GM12891 (cell line): ENCODE measurements around the gene NUP50.

ENCODE experiments used
- DNase-seq: peaks from one replicate; pipeline ENCODE4 v3.0.0; 2011; ENCODE audit warnings: low spot score; ENCODE audit not compliant: insufficient read length
- FAIRE-seq: peaks from 2 replicates; lab custom pipeline; 2011; peaks lifted over from hg19 to GRCh38; lab: Jason Lieb, UNC
- PAX5 ChIP-seq: IDR thresholded peaks from 2 replicates; pipeline ENCODE4 v1.6.1; 2011; ENCODE audit warnings: low read length, moderate library complexity, mild to moderate bottlenecking; ENCODE audit not compliant: insufficient read depth, severe bottlenecking
- POLR2A ChIP-seq: IDR thresholded peaks from 2 replicates; pipeline ENCODE4 v1.6.1; 2011; ENCODE audit warnings: low read depth, low read length, control low read depth
- POLR2AphosphoS5 ChIP-seq: IDR thresholded peaks from 2 replicates; pipeline ENCODE4 v1.6.1; 2011; ENCODE audit warnings: low read depth, low read length, control low read depth
- POU2F2 ChIP-seq: IDR thresholded peaks from 2 replicates; pipeline ENCODE4 v1.6.1; 2011; ENCODE audit warnings: low read depth, mild to moderate bottlenecking, control low read depth, low read length, moderate library complexity
- SPI1 ChIP-seq: IDR thresholded peaks from 2 replicates; pipeline ENCODE4 v1.6.1; 2011; ENCODE audit warnings: low read depth, low read length, control low read depth
- TAF1 ChIP-seq: IDR thresholded peaks from 2 replicates; pipeline ENCODE4 v1.6.1; 2011; ENCODE audit warnings: low read depth, low read length, control low read depth

NUP50 gene

GRCh38 chr22:45134313-45134712 lies 29.4 kb upstream of the NUP50 start:
- no peak for TF ChIP-seq SPI1
- no peak for TF ChIP-seq POLR2A
- TF ChIP-seq POLR2AphosphoS5 = no peak
- TF ChIP-seq POU2F2 = no peak
- no peak for TF ChIP-seq TAF1
- TF ChIP-seq PAX5 = no peak
- no peak for FAIRE-seq
- DNase-seq = no peak

GRCh38 chr22:45136594-45136993 lies 27.1 kb upstream of the NUP50 start:
- no peak for FAIRE-seq
- TF ChIP-seq PAX5 (no peak), POLR2AphosphoS5 (no peak), POLR2A (no peak), TAF1 (no peak), POU2F2 (no peak), SPI1 (no peak)
- DNase-seq = no peak

- FAIRE-seq = no peak
- no peak for DNase-seq
- no peak for TF ChIP-seq POU2F2
- no peak for TF ChIP-seq POLR2A
- TF ChIP-seq SPI1 = no peak
- no peak for TF ChIP-seq TAF1
- no peak for TF ChIP-seq POLR2AphosphoS5
- no peak for TF ChIP-seq PAX5
These were observed 24.0 kb upstream of the NUP50 start for GRCh38 chr22:45139693-45140092.

- TF ChIP-seq POLR2AphosphoS5 (no peak), TAF1 (no peak), PAX5 (no peak), POLR2A (no peak), POU2F2 (no peak), SPI1 (no peak)
- FAIRE-seq (no peak), DNase-seq (no peak)
These were observed 21.3 kb upstream of the NUP50 start for GRCh38 chr22:45142376-45142775.

DNA sequence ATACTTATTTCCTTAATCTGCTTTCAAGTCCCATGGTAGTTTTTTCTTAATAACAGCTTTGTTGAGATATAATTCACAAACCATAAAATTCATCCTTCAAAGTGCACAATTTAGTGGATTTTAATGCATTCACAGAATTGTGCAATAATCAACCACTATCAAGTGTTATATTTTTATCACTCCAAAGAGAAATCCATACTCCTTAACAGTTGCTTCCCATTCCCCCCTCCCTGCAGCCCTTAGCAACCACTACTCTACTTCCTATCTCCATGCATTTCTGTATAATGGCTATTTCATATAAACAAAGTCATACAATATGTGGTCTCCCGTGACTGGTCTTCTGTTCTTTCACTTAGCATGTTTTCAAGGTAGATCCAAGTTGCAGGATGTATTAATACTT lies 18.8 kb upstream of the NUP50 start:
- DNase-seq (no peak), FAIRE-seq (no peak)
- TF ChIP-seq SPI1 = no peak
- no peak for TF ChIP-seq POLR2A
- TF ChIP-seq PAX5 = no peak
- TF ChIP-seq POU2F2 = no peak
- TF ChIP-seq POLR2AphosphoS5 = no peak
- no peak for TF ChIP-seq TAF1

- no peak for FAIRE-seq
- no peak for DNase-seq
- no peak for TF ChIP-seq TAF1
- TF ChIP-seq POU2F2 = no peak
- TF ChIP-seq POLR2A = no peak
- TF ChIP-seq POLR2AphosphoS5 = no peak
- no peak for TF ChIP-seq PAX5
- TF ChIP-seq SPI1 = no peak
These were observed 14.1 kb upstream of the NUP50 start for GRCh38 chr22:45149671-45150070.

GRCh38 chr22:45150139-45150538 lies 13.6 kb upstream of the NUP50 start:
- DNase-seq (no peak), FAIRE-seq (no peak)
- TF ChIP-seq POU2F2 (no peak), POLR2A (no peak), TAF1 (no peak), SPI1 (no peak), POLR2AphosphoS5 (no peak), PAX5 (no peak)

DNA sequence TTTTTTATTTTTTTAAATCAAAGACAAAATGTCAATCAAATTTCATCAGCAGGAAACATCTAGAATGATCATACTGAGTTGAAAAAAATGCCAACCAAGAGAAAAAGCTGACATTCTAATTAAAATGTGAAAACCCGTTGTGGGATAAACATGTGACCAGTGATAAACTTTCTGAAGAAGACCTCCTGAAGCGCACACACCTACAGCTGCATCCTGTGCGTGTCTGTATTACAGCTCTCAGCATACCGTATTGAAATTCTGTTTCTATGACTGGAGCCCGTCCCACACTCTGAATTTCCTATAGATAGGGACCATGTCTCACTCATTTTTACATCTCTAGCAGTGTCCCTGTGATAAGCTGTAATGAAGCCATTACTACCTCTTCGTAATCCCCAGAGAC lies 12.2 kb upstream of the NUP50 start:
- no peak for DNase-seq
- peak; percentile 13 for FAIRE-seq
- TF ChIP-seq POLR2AphosphoS5 = no peak
- no peak for TF ChIP-seq SPI1
- no peak for TF ChIP-seq POLR2A
- no peak for TF ChIP-seq PAX5
- no peak for TF ChIP-seq POU2F2
- TF ChIP-seq TAF1 = no peak

DNA sequence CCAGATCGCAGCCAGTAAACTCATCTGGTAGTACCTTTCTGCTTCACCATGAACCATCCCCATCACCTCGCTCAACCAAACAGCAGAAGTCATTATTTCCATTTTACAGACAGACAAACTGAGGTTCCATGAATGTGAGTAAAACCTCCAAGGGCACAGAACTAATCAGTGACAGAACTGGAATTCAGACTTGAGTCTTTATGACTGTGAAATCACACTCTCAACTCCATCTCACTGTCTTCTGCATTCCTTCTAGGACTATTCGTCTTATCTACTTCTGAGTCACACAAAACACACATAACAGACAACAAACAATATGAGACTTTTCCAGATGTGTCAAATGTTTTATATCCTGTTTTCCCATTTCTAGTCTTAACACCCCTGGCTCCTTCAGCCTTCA lies 9.3 kb upstream of the NUP50 start:
- no peak for DNase-seq
- TF ChIP-seq POU2F2 = no peak
- no peak for TF ChIP-seq SPI1
- no peak for TF ChIP-seq TAF1
- no peak for TF ChIP-seq PAX5
- TF ChIP-seq POLR2A = no peak
- no peak for TF ChIP-seq POLR2AphosphoS5
- no peak for FAIRE-seq

GRCh38 chr22:45155050-45155840 lies 8.5 kb upstream of the NUP50 start:
- TF ChIP-seq POU2F2 (no peak), POLR2A (no peak), PAX5 (no peak)
- FAIRE-seq (peak; percentile 23), DNase-seq (no peak)
